Measurements from ENCODE around the gene TNKS1BP1. TPM values are rescaled to one million over a fixed set of nuclear protein-coding genes. Genes with fewer than 3 reads are reported as not detected.
A peak's percentile ranks its signal among the peaks of the same experiment; 100 is the strongest.
"Not testable (repeated sequence)": the region's sequence is repeated elsewhere in the genome, so short reads cannot be mapped to it uniquely, and the experiment has no call there.

Gene TNKS1BP1
- total RNA-seq, 1 donor from 2014 or later: 112 TPM

- peak; percentile 79 for DNase-seq
Observed at GRCh38 chr11:57288771-57289579, 35.8 kb downstream of the TNKS1BP1 start.

- no peak for DNase-seq
Observed at GRCh38 chr11:57287884-57288283, 36.9 kb downstream of the TNKS1BP1 start.

DNA sequence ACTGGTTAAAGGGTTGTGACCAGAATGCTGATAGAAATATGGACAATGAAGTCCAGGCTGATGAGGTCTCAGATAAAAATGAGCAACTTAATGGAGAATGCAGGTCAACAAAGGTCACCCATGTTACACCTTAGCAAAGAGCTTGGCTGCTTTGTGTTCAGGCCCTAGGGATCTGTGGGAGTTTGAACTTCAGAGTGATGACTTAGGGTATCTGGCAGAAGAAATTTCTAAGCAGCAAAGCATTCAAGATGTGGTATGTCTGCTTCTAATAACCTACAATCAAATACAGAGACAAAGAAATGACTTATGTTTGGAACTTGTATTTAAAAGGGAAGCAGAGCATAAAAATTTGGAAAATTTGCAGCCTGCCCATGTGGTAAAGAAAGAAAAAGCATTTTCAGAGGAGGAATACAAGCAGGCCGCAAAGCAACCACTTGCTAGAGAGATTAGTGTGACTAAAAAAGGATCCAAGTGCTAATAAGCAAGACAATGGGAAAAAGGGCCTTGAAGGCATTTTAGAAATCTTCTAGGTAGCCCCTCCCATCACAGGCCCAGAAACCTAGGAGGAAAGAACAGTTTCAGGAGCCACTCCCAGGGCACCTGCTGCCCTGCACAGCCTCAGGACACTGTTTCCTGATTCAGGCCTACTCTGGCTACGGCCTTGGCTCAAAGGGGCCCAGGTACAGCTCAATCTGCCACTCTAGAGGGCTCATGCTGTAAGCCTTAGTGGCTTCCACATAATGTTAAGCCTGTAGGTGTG, 41.3 kb downstream of the TNKS1BP1 start:
- DNase-seq: no peak

- not testable (repeated sequence) for DNase-seq
Observed at GRCh38 chr11:57281546-57281945, 43.2 kb downstream of the TNKS1BP1 start.

- DNase-seq: peak; percentile 49
Observed at GRCh38 chr11:57279116-57279515, 45.6 kb downstream of the TNKS1BP1 start.

GRCh38 chr11:57278721-57279095, 46.0 kb downstream of the TNKS1BP1 start:
- DNase-seq: no peak

DNA sequence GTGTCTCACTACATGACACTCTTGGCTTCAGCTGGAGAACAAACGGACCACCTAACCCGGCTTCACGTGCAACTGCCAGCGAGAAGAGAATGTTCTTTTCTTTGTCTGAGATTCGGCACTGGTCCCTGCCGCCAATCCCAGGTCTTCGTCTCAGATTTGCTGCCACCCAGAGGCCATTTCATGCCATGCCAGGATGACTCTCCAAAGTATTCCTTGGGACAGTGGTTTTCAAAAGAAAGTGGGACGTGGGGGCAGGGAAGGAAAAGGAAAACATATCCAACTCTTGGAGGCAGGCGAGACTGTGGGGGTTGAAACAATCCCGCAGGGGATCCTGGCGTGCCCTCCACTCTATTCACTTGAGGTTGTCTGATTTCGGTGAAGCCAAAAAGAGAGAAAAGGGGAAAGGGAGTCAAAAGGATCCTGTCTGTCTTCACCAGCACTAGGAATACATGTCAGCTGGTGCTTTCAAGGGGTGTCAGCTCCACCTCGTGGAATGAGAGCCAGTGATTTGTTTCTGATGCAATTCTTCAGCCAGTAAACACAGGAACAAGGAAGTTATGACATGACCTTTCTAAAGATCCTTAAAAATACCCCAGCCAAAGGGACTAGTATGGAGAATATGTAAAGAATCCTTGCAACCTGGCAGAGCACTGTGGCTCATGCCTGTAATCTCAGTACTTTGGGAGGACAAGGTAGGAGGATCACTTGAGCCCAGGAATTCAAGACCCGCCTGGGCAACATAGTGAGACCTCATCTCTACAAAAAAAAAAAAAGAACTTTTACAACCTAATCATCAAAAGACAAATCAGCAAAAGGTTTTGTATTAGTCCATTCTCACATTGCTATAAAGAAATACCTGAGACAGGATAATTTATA, 46.7 kb downstream of the TNKS1BP1 start:
- DNase-seq: peak; percentile 87

DNA sequence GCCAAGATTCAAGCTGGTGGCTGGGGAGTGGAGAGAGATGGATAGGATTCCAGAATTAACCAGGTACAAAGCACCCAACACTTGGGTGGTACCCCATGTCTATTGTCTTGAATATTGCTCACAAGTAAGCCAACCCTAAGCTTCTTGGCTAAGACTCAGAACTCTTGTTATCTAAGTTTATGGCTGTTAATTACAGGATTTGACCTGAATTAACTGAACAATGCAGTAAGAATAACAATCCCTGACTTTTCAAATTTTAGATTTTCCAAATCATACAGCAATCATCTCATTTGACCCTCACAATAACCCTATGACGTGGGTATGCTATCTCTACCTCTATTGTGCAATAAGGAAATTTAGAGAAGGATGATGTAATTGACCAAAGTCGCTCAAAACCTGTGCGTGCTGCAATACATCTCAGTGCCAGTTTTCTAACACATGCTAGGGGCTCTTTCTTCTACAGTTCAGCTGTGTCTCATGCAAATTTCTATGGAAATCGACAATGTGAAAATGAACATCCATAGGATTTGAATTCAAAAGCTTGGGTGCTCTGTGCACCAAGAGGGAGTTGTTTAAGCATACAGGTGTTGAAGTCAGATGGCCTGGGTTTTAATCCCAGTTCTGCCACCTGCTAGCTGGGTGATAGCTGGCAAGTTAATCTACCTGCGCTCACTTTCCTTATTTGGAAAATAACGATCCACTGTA, 47.6 kb downstream of the TNKS1BP1 start:
- DNase-seq: no peak

DNA sequence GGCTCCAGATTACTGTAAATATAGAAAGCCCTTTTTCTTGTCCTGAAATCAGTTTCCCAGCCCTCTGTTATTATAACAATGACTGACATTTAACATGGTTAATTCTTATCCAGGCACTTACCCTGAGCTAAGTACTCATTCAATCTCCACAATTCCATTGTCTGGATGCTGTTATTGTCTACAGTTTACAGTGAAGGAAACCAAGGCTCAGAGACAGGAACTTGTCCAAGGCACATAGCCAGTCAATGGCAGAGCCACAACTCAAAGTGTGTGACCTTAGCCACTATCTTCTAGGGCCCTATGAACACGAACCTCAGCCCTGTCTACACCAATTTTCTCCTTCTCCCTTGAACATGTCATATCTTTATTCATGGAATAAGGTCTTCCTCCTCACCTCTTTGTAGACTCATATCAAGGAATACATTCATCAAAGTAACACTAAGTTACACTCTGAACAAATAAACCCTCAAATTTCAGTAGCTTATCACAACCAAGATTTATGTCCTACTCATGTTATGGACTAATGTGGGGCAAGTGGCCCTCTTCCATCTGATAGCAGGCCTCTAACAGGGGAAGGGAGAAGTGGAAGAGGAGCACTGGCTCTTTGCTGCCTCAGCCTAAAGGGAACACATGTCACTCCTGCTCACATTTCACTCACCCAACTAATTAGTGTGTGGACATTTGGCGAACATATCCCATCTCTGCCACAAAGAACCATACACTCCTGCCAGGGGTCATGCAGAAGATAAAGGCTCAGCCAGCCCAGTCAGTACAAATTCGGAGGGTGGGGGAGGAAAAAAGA, 48.4 kb downstream of the TNKS1BP1 start:
- peak; percentile 33 for DNase-seq

DNA sequence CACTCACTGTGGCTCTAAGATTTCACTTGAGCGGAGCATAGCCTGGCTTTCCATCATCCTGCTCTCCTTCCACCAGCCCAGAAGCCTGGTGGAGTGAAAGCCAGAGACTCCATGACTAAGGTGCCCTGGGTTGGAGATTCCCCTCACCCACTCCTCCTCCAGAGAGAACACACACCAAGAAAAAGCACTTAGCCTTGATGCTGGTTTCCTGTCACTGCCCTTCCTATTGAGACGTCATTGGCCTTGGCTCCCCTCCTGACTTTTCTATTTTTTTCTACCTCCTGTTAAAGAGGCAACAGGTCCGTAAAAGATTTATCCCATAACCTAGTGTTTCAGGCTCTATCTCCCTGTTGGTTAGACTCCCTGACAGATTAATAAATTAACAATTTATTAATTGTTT, 49.2 kb downstream of the TNKS1BP1 start:
- no peak for DNase-seq

DNA sequence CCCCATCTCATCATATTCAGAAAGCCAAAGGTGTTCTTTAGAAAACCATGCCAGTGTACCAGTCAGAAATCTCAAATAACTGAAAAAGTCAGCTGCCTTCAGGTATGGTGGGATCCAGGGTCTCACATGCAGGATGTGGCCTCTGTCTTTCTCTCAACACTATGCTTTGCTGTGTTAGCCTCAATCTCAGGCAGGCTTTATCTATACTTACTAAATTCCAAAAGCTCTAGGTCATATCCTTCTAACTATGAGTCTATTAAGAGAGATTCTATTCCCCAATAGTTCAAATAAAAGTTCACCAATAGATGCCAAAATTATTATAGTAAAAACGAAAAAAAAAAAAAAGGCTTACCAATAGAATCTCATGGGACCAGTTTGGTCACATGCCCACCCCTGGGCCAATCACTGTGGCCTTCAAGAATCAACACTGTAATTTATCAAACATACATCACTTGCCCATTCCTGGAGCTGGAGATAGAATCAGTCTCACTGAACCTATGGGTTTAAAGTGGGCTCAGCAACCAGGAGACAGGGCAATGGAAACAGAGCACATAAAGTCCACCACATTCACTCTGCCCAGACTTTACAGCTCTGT, 49.8 kb downstream of the TNKS1BP1 start:
- no peak for DNase-seq

DNA sequence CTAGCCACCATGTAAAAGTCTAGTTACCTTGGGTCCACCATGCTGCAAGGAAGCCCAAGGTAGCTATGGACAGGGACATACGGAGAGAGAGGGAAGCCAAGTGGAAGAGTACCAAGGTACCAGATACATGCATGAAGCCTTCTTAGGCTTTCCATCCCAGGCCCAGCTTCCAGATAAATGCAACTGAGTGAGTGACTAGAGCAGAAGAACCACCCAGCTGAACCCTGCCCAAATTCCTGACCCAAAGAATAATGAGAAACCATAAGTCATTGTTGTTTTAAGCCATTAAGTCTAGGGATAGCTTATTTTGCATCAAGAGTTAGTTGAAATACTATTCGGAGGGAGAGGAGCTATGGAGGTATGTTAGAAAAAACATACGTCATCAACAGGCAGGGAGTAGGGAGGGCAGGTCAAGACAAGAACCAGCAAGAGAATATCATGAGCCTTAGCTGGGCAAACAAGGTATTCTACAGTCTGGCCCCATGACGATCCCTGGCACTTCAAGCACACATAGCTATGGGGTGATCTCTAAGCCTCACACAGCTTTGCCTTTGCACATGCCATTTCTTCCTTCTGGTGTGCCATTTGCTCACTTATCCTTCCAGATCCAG, 51.2 kb downstream of the TNKS1BP1 start:
- no peak for DNase-seq

DNA sequence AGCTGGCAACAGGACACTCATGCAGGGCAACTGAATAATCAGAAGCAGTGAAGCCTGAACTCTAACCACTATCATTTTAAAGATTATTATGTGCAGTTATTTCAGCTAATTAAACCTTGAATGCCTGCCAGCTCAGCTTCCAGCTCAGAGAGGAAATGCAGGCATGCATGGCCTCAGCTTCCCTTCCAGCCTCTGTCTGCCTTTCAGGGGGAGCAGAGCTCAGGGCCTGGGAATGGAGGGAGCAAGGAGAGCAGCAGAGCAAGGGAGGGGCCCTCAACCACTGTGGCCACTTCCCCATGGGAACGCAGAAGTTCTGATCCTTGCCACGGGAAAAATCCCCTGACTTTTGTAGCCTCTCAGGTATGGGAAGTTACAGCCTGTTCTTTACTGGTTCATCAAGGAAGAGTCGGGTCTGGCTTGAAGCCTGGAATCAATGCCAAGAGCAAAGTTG, 55.2 kb downstream of the TNKS1BP1 start:
- no peak for DNase-seq

- no peak for DNase-seq
Observed at GRCh38 chr11:57266157-57266556, 58.6 kb downstream of the TNKS1BP1 start.

- DNase-seq: no peak
Observed at GRCh38 chr11:57263351-57263750, 61.4 kb downstream of the TNKS1BP1 start.

DNA sequence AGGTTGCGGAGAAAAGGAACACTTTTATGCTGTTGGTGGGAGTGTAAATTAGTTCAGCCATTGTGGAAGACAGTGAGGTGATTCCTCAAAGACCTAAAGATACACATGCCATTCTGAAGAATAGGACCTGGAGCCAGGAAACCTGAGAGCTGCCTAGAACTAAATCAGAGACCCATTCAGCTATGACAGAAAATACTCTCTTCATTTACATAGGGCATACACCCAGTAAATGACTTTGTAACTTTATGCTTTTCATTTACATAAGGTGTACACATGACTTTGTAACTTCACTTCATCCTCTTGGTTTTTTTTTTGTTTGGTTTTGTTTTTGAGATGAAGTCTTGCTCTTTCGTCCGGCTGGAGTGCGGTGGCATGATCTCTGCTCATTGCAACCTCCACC, 62.6 kb downstream of the TNKS1BP1 start:
- no peak for DNase-seq

DNA sequence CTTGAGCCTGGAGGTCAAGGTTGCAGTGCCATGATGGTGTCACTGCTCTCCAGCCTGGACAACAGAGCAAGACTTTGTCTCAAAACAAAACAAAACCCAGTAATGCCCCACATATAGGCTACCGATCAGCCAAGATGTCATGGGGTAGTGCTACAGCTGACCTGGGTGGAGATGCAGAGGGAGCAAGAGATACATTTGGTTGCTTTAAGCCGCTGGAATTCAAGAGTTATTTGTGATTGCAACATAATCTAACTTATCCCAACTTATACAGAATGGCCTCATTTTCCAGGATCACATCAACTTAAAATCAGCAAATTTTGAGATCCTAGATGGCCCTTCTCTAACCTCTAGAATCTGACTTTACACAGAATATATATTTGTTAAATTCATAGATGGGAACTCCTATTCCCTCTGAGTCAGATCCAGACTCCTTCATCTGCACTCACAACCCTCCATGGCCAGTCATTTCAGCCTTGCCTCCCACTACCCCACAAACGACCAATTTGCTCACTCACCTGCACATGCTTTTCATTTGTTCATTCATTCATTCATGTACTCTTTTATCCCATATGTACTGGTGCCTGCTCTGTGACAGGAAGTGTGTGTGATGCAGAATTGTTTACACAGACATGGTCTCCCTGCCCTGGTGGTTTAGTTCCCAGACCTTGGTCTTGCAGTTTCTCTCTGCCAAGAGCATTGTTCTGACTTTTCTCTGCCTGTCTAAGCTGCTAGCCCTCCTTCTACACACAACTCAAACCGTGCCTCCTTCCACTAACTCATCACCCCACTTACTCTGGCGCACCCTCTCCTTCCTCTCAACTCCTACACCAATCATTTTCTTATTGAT, 63.6 kb downstream of the TNKS1BP1 start:
- DNase-seq: no peak

GRCh38 chr11:57256119-57256518, 68.6 kb downstream of the TNKS1BP1 start:
- no peak for DNase-seq

- DNase-seq: no peak
Observed at GRCh38 chr11:57255618-57256017, 69.1 kb downstream of the TNKS1BP1 start.
